NK-92 (cell line): ENCODE measurements around the gene OSGIN1.

Experiments
- DNase-seq: peaks from one replicate; lab custom pipeline; 2025; ENCODE audit not compliant: unreplicated experiment; lab: John Stamatoyannopoulos, UW

The OSGIN1 gene, protein sequence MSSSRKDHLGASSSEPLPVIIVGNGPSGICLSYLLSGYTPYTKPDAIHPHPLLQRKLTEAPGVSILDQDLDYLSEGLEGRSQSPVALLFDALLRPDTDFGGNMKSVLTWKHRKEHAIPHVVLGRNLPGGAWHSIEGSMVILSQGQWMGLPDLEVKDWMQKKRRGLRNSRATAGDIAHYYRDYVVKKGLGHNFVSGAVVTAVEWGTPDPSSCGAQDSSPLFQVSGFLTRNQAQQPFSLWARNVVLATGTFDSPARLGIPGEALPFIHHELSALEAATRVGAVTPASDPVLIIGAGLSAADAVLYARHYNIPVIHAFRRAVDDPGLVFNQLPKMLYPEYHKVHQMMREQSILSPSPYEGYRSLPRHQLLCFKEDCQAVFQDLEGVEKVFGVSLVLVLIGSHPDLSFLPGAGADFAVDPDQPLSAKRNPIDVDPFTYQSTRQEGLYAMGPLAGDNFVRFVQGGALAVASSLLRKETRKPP

DNA sequence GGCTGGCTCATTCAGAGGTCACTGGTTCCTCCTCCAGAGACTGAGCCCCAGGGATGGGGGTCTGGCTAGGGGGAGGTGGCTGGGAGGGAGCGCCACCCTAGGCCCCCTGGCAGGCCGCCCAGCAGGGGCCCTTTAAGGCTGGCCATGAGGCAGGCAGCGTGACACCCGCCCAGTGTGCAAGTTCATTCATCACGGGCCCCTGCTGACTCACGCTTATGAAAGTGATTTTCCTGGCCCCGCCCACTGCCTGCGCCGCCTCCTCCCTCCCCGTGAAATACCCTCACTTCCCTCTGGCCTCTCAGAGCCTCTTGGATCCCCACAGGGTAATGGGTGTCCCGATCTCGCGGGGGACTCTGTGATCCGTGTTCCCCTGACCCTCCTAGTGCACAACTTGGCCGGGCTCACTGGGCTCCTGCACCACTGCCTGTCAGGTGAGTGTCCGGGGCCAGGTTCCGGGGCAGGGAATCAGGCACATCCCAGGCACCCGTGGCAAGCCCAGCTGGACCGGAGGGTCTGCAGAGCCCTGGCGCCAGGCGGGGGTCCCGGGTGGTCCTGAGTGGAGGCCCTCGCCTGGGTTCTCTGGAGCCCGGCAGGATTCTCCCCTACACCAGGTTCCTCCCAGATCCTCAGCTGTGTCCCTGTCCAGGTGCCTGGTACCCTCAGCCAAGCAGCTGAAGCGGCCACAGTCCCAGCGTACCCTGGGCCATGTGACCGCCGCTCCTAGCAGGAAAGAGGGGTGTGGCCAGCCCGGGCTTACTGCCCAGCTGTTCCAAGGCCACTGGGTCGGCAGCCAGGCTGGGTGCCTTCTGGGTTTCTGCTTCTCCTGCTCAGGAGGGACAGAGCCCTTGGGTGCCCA, at the start of gene OSGIN1:
OSGIN1 (plus strand) TSS at position 301 of the 856 bp plus-strand sequence. CDS start 4,432 bp downstream, outside the sequence.
- DNase-seq = no peak

DNA sequence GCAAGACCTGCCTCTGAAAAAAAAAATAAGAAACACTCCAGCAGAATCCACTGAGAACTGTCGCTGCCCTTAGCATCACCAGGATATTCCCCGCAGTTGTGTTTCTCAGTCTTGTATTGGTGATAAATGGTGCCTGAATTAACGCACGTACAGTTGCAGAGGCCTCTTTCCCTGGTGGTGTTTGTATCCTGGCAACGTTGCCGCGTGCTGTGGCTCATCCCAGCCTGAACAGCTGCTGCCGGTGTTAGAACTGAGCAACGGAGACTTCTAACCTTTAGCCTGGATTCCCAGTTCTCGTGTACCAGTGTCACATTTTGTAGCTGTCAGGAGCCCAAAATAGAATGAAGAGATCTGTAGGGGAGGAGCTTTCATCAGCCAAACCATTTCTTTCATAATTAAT, 49.3 kb upstream of the OSGIN1 start:
- no peak for DNase-seq

DNA sequence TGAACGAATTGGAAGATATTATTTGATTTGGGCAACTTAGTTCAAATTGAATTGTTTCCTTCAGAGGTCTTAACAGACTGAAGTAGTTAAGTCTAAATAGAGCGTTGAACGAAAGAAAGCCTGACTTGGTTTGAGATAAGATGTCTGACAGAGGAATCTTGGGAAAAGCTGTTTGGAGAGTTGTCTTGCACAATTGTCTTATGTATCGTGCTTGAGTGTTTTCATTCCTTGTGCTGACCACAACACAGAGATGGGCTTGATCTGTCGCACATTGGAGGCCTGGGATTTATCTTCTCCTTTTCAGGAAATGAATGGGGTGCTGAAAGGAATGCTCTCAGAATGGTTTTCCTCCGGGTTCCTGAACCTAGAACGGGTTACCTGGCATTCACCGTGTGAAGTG, 46.4 kb upstream of the OSGIN1 start:
- no peak for DNase-seq

DNA sequence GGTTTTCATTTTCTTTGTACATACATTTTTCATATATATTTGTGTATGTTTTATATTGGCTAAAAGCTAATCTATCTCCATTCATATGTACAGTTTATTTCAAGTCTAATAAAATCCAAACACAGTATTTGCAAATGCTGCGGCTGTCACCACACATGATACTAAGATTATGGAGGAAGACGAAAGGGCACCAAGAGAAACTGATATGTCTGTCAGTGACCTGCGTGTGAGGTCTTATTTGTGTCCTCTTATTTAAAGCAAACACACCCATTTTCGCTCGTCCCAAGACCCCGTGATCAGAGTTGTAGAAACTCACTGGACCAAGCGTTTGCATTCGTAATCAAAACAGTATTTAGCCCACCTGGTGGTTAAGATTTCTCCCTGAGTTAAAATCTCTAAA, 45.9 kb upstream of the OSGIN1 start:
- DNase-seq = no peak

DNA sequence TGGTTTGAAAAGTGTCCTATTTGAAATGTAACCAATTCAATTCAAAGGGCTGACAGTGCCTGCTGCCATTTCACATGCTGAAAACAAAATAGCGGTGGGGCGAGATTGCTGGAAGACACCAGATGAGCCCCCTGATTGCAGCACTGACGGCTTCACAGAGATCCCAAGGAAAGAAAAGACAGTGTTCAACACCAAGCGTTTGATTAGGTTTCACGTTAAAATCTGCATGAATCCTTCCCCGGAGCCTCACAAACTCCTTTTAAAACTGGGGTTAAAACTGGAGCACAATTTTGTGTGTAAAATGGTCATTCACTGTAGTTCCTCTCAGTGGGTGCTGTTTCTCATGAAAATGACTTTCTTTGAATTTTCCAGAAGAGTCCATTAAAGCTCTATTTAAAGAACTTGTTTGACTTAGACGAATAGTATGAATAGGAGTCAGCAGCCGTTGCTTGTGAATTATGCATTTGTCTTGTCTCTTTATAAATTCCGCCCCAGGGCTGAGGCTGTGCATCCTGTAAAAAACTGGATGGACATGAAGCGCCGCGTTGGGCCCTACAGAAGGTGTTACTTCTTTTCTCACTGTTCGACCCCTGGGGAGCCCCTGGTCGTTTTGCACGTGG, 45.3 kb upstream of the OSGIN1 start:
- DNase-seq = no peak

DNA sequence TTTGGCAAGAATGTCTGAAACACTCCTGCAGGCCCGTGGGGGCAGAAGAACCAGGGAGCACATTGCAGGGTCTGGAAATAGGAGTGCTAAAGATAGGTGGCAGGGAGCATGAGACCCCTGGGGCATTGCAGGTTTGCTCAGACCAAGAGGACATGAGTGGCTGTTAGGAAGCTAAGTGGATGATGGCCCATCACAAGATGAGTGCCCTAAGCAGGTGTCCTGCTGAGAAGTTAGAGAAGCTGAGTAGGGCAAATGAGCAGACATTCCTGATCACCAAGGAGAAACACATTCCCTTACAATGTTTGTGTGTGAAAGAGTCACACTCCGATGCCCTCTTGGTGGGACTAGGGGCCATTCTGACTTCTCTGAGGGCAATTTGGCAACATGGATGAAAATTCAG, 44.2 kb upstream of the OSGIN1 start:
- DNase-seq = no peak

DNA sequence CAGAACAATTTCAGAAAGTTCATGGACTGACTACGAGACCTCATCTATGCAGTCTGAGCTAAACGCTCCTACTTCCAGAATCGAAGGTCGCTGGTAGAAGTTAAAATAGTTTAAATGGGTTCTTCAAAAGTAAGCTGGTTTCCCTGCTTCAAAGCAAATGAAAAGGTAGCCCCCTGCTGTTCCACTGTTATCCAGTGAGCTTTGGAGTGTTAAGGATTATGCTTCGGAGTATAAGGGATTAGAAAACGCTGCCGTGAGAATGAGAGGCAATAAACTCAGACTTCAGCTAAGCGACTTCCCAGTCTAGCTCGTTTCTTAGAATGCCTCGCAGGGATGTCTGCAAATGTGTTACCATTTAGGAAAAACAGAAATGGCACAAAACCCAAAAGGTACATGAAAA, 41.8 kb upstream of the OSGIN1 start:
- no peak for DNase-seq

DNA sequence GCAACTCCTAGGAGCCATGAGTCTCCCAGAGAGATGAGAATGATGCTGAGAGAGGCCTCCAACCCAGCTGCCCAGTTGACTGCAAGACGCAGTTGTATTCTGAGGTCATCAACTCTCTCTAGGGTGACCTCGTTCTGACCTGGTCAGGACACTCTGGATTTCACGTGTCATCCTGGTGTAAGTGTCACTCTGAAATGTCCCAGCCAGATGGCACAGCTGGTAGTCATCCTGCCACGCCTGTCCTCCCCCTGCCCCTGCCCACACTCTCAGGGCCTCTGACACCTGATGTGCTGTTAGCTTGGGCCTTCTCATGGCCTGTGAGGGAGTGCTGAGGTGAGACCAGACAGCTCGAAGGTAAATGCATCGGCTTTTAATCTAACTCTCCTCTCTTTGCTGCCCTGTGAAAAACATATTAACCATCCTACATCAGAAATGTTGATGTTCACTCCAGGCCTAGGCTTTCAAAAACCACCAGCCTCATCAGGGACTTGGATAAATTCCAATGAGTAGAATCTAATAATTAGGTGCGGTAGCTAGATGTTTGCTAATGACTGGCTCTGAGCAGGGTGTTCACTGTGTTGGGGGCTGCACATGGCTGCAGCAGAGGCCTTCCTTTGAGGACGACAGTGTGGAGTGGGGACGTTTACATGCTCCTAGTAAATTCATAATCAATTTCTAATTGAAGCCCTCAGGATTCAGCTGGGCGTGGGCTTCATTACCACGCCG, 40.4 kb upstream of the OSGIN1 start:
- no peak for DNase-seq

DNA sequence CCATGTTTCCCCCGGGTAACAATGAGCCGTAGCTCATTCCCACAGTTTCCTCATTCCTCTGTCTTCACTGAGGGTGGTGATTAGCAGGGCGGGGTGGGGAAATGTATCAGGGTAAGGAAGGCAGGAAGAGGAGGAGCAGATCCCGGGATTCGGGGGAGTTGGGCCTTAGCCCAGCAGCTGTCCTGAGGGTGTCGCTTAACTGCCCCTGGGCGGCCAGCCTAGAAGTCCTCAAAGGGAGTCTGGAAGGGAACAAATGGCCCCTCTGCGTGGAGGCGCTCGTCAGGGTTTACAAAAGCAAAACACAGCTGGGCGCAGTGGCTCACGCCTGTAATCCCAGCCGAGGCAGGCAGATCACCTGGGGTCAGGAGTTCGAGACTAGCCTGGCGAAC, 39.8 kb upstream of the OSGIN1 start:
- no peak for DNase-seq

DNA sequence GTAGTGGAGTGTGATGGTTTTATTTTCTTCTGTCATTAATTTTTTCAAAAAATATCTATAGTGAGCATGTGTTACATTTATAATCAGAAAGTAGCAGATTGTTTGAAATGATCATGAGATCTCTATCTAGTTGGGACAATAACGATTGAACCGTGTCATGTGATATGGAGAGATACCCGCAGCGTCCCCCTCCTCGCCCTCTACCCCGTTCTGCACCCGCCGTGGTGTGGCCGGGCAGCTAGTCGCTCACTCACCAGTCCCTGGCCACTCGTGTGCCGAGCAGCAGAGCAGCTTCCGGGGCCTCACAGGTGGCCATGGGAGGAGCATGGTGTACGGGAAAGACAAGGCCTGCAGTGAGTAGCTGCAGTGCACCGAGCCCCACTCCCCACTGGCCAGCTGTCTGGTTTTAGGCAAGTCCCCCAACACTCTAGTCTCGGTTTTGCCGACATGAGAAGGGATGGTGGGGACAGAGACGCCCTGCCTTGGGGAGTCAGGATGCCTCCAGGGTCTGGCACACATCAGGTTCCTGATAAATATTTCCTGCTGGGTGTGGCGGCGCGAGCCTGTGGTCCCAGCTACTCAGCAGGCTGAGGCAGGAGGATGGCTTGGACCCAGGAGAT, 38.8 kb upstream of the OSGIN1 start:
- no peak for DNase-seq

DNA sequence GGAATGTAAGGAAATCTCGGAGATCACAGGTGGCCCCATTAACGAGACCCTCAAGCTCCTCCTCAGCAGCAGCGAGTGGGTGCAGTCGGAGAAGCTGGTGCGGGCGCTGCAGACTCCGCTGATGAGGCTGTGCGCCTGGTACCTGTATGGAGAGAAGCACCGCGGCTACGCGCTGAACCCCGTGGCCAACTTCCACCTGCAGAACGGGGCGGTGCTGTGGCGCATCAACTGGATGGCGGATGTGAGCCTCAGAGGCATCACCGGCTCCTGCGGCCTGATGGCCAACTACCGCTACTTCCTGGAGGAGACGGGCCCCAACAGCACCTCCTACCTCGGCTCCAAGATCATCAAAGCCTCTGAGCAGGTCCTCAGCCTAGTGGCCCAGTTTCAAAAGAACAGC, 38.0 kb upstream of the OSGIN1 start:
- DNase-seq = no peak

DNA sequence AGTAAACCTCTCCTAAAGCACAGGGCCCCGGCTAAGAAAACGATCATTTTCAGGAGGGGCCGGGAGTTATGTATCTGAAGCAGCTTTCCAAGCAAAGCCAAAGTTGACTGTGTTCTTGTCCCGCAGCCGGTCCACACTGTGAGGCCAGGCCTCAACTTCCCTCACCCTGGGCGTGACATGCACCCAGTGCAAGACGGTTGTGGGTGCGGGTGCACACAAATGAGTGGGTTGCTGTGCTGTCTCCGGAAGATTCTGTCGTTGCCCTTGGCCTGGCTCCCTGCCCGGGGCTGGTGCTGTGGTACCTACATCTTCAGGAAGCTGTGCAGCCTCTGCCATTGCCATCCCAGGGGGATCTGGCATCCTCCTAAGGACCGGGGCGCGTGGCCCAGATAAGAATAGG, 37.5 kb upstream of the OSGIN1 start:
- no peak for DNase-seq

DNA sequence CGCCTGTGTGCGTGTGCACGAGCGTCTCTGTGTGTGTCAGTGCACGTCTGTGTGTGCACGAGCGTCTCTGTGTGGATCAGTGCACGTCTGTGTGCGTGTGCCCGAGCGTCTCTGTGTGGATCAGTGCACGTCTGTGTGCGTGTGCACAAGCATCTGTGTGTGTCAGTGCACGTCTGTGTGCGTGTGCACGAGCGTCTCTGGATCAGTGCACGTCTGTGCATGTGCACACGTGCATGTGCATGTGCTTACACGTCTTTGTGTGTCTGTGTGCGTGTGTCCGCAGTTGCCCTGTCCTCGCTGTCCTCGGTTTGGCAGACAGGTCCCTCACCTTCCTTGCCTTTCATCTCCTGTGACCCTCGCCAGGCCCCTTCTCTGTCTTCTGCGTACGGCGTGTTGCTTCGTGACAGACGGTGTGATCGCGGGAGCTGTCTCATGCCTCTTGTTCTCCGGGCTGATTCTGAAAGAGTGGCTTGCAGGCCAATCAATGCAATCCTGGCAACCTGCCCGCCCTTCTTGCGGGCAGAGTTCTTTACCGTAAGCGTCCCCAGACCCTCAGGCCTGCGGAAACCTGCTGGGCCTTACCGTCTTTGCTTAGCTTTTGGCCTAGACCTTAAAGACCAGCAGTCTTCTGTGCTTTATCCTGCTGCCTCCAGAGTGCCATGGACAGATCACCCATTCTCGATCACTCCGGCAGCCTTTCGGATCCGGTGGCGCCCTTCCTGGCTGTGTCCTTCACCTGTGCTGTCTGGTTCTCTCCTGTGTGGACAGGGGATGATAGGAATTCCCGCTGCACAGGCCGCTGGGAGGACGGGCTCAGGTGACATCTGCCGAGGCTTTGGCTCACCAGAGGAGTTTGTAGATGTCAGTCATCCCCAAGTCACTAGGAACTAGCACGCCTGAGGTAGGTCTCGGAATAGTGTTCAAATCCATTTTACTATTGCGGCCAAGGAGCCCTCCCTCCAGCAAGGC, 35.6 kb upstream of the OSGIN1 start:
- no peak for DNase-seq

DNA sequence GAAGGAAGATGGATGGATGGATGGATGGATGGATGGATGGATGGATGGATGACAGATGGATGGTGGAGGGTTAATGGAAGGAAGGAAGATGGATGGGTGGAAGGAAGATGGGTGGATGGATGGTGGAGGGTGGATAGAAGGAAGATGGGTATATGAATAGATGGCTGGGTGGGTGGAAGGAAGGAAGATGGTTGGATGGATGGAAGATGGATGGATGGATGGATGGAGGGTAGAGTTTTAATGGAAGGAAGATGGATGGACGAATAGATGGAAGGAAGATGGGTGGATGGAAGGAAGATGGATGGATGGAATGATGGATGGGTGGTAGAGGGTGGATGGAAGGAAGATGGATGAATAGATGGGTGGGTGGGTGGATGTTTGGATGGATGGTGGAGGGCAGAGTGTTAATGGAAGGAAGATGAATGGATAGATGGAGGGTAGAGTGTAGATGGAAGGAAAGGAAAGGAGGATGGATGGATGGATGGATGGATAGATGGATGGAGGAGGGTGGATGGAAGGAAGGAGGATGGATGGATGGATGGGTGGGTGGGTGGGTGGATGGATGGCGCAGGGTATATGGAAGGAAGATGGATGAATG, 32.0 kb upstream of the OSGIN1 start:
- no peak for DNase-seq

DNA sequence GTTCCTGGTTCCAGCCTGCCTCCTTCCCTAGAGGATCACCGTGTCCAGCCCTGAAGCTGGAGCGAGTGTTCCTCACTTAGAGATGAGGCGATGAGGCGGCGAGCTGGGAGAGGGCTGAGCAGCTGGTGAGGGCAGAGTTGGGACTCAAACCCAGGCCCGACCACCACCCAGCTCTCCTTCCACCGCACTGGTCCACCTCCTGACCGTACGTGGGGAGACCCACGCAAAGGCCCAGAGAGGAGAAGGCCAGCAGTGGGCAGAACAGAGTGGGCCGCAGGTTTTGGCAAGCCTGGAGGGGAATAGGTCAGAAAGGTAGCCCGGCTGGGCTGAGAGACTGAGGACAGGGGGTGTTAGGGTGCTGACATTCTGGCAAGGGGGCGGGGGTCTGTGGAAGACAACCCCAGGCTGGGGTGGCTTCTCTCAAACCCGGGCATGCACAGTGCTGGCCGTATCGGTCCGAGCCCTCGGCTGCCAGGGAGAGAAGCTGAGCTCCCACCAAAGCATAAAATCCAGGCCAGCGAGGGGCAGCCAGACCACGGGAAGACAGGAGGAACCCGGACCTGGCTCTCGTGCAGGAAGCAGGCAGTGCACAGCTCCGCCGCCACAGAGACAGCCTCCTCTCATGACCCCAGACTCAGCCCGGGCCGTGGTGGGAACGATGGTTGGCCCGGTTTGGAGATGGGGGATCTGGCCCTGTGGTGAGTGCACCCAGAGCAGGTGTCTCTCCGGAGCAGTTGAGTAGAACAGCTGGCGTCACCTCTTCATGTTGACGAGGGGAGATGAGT, 29.3 kb upstream of the OSGIN1 start:
- DNase-seq = no peak

DNA sequence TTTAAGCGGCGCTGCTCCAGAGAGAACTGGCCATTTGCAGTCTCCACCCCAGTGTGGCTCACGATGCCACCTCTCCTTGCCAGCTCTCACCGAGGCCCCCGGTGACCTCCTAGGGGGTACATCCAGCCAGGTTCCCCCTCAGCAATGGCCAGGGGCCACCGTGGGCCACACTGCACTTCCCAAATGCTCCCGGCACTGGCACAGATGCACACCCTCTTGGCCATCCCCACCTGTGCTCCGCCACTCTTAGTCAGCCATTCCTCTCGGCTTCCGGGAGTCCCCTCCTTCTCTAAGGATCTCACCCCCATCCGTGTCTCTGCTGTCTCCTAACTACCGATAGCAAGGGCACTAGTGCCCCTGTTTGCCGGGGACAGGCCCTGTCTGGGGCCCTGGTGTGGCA, 28.4 kb upstream of the OSGIN1 start:
- DNase-seq = no peak

DNA sequence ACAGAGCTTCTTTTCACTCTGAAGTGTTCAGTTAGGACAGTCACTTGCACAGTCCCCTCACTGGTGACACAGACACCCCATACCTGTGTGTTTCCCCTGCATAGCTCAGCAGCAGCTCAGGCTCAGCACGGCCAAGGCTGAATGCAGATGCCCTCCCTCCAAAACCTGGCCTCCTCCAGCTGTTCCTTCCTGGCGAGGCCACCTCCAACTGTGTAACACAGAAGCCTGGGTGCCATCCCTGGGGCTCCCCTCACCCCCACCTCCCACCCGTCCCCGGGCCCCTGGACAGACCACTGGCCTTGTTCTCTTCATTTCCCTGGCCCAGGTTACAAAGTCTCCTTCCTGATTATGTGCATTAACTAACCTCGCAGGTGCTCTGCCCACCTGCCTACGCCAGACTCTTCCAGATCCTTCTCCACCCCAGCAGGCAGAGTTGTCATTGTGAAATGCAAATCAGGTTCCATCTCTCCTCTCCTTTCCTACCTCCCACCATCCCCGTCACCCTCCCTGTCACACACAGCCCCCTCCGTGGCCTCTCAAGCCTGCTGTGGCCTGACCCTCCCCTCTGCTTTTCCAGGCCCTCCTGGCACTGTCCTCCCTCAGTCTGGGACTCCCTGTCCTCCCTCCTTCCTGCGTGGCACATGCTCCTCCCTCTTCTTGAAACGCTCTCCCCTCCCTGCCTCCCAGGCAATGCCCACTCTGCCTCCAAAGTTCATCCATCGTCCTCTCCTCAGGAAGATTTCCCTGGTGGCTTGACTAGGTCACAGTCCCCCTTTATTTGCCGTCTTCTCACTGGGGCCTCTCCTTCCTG, 27.7 kb upstream of the OSGIN1 start:
- DNase-seq = no peak
